C4-2B (cell line): ENCODE results near the gene C16orf74.
A peak's percentile ranks its signal among the peaks of the same experiment; 100 is the strongest.

ENCODE experiments used
- CTCF ChIP-seq: fragments of 450-650 bp; conservative IDR thresholded peaks from 2 replicates; pipeline ENCODE4 v1.5.1; 2017; ENCODE audit warnings: mild to moderate bottlenecking
- ZFX ChIP-seq: fragments of 450-650 bp; IDR thresholded peaks from 2 replicates; pipeline ENCODE4 v1.6.1; 2017

GRCh38 chr16:85718682-85719081 is 32.2 kb downstream of the C16orf74 start:
- peak; percentile 54 for TF ChIP-seq CTCF
- TF ChIP-seq ZFX = no peak
